K562 (cell line): ENCODE measurements around the gene SLC25A33. TPM values are rescaled to one million over a fixed set of nuclear protein-coding genes. Genes with fewer than 3 reads are reported as not detected.
A peak's percentile ranks its signal among the peaks of the same experiment; 100 is the strongest.

Source experiments
- ASH1L ChIP-seq: fragments of 450-650 bp; IDR thresholded peaks from 2 replicates; pipeline ENCODE4 v1.6.1; 2018; ENCODE audit warnings: borderline replicate concordance, mild to moderate bottlenecking, low read depth; ENCODE audit not compliant: partially characterized antibody
- CREB1 ChIP-seq, 2 experiments: sonication (generic) in 1 of 2; formaldehyde crosslinking in 1 of 2; IDR thresholded peaks; 2 replicates each; pipeline versions ENCODE4 v1.6.1 to v1.8.0; 2012 to 2022; ENCODE audit warnings: inconsistent platforms in 1 of 2, mild to moderate bottlenecking in 1 of 2, missing genetic modification reagents in 1 of 2, moderate library complexity in 1 of 2
- CTBP1 ChIP-seq: fragments of 450-650 bp; IDR thresholded peaks from 2 replicates; pipeline ENCODE4 v1.6.1; 2016; ENCODE audit warnings: borderline replicate concordance
- EP300 ChIP-seq: IDR thresholded peaks from 2 replicates; pipeline ENCODE4 v1.6.1; 2012; ENCODE audit warnings: low read length, improper control_type of control experiment
- EZH2 ChIP-seq: IDR thresholded peaks from 2 replicates; pipeline ENCODE4 v1.6.1; 2012; ENCODE audit warnings: low read depth, mild to moderate bottlenecking, inconsistent platforms, low read length, borderline replicate concordance
- FOS ChIP-seq: IDR thresholded peaks from 3 replicates; pipeline ENCODE4 v1.6.1; 2011; ENCODE audit not compliant: insufficient read length; ENCODE audit errors: extremely low read depth
- GABPA ChIP-seq: fragments of 200-800 bp; sonication (Bioruptor generic); conservative IDR thresholded peaks from 2 replicates; pipeline ENCODE4 v1.6.1; 2016; ENCODE audit warnings: low read depth, missing genetic modification characterization, missing compliant biosample characterization
- GABPB1 ChIP-seq: sonication (generic); formaldehyde crosslinking; IDR thresholded peaks from 2 replicates; pipeline ENCODE4 v1.8.0; 2022; ENCODE audit warnings: mild to moderate bottlenecking, missing genetic modification reagents
- HBP1 ChIP-seq: fragments of 450-650 bp; formaldehyde crosslinking; IDR thresholded peaks from 2 replicates; pipeline ENCODE4 v1.4.0; 2022; ENCODE audit warnings: missing genetic modification characterization
- HDAC1 ChIP-seq, 2 experiments: fragments of 450-650 bp; IDR thresholded peaks; 2 replicates each; pipeline ENCODE4 v1.6.1; 2016 to 2017; ENCODE audit warnings: inconsistent platforms in 1 of 2, mild to moderate bottlenecking in 1 of 2, moderate library complexity in 1 of 2
- NCOA4 ChIP-seq: fragments of 450-650 bp; IDR thresholded peaks from 2 replicates; pipeline ENCODE4 v1.6.1; 2018; ENCODE audit warnings: mild to moderate bottlenecking; ENCODE audit not compliant: partially characterized antibody
- NFYB ChIP-seq: IDR thresholded peaks from 2 replicates; pipeline ENCODE4 v1.6.1; 2011; ENCODE audit warnings: mild to moderate bottlenecking, moderate library complexity; ENCODE audit not compliant: insufficient read length; ENCODE audit errors: extremely low read depth
- NKRF ChIP-seq: fragments of 450-650 bp; IDR thresholded peaks from 2 replicates; pipeline ENCODE4 v1.6.1; 2016; ENCODE audit warnings: borderline replicate concordance
- NR2C1 ChIP-seq, 2 experiments: fragments of 450-650 bp; IDR thresholded peaks; 2 replicates each; pipeline ENCODE4 v1.6.1; 2017; ENCODE audit warnings: mild to moderate bottlenecking in 2 of 2, antibody characterized with exemption in 1 of 2, inconsistent platforms in 1 of 2, missing compliant biosample characterization in 1 of 2, missing genetic modification characterization in 1 of 2
- RBBP5 ChIP-seq: fragments of 200-600 bp; sonication (generic); IDR thresholded peaks from 2 replicates; pipeline ENCODE4 v1.6.1; 2012; ENCODE audit warnings: borderline replicate concordance, mild to moderate bottlenecking, low read length, control low read depth, inconsistent platforms; ENCODE audit not compliant: insufficient read depth, poor library complexity, severe bottlenecking
- TBL1XR1 ChIP-seq, 2 experiments: IDR thresholded peaks; 2 replicates each; pipeline ENCODE4 v1.6.1; 2012; ENCODE audit warnings: improper control_type of control experiment in 2 of 2, low read length in 2 of 2, mild to moderate bottlenecking in 1 of 2
- TFAP4 ChIP-seq: sonication (generic); formaldehyde crosslinking; IDR thresholded peaks from 2 replicates; pipeline ENCODE4 v1.8.0; 2022; ENCODE audit warnings: missing genetic modification reagents, mild to moderate bottlenecking, moderate library complexity, borderline replicate concordance
- TOE1 ChIP-seq, 2 experiments: fragments of 450-650 bp in 1 of 2; sonication (generic) in 1 of 2; formaldehyde crosslinking in 1 of 2; IDR thresholded peaks; 2 replicates each; pipeline versions ENCODE4 v1.7.1 to v1.8.0; 2016 to 2022; ENCODE audit warnings: borderline replicate concordance in 2 of 2, mild to moderate bottlenecking in 2 of 2, antibody characterized with exemption in 1 of 2, inconsistent platforms in 1 of 2, low read depth in 1 of 2, missing genetic modification reagents in 1 of 2, moderate library complexity in 1 of 2
- U2AF1 ChIP-seq: fragments of 200-400 bp; formaldehyde crosslinking; optimal IDR thresholded peaks from 2 replicates; pipeline ENCODE3; 2017; ENCODE audit warnings: mild to moderate bottlenecking, low read depth, low read length, moderate library complexity
- YBX1 ChIP-seq: fragments of 450-650 bp; IDR thresholded peaks from 2 replicates; pipeline ENCODE4 v1.7.1; 2016; ENCODE audit warnings: mild to moderate bottlenecking
- ZFX ChIP-seq: sonication (generic); formaldehyde crosslinking; IDR thresholded peaks from 2 replicates; pipeline ENCODE4 v1.8.0; 2022; ENCODE audit warnings: mild to moderate bottlenecking, missing genetic modification reagents, moderate library complexity
- ZNF3 ChIP-seq: fragments of 250-450 bp; sonication (Bioruptor Pico); IDR thresholded peaks from 2 replicates; pipeline ENCODE4 v1.5.0; 2021; ENCODE audit warnings: mild to moderate bottlenecking, moderate library complexity
- ZNF766 ChIP-seq: fragments of 200-800 bp; sonication (Bioruptor generic); conservative IDR thresholded peaks from 2 replicates; pipeline ENCODE4 v1.6.1; 2016; ENCODE audit warnings: missing genetic modification characterization, missing compliant biosample characterization
- ZZZ3 ChIP-seq: fragments of 450-650 bp; IDR thresholded peaks from 2 replicates; pipeline ENCODE4 v1.6.1; 2016; ENCODE audit warnings: antibody characterized with exemption, mild to moderate bottlenecking, moderate library complexity
- polyA plus RNA-seq, 8 experiments: library from polyadenylated mRNA; depleted of rRNA in 4 of 8; stranded (reverse) in 5 of 8; unstranded in 3 of 8; fragments of >200 nt; fragmentation: Nextera tagmentation in 2 of 8; fragmentation: Illumina TruSeq in 1 of 8; extraction: Ambion mirVana in 2 of 8; extraction: Trizol in 1 of 8; gene quantifications; 2 replicates each; pipeline versions ENCODE4 v1.2.1 to v1.2.3, GENCODE V29; 2011 to 2014; ENCODE audit warnings: inconsistent platforms in 1 of 8, missing spikeins in 1 of 8
- total RNA-seq, 7 experiments: library from RNA; depleted of rRNA in 6 of 7; stranded (reverse); fragments of >200 nt in 6 of 7; fragmentation: Illumina TruSeq in 2 of 7; extraction: Trizol in 2 of 7; gene quantifications; 2 replicates each; pipeline versions ENCODE4 v1.2.1 to v1.2.3, GENCODE V29; 2011 to 2021; ENCODE audit warnings: low replicate concordance in 1 of 7

SLC25A33 gene
- total and polyA plus RNA-seq, 9 of the 15 experiments (the other 6 are each of a cell fraction or from before 2014, with no cell fraction given): 3.2 to 23.5 (median 17.5) TPM

GRCh38 chr1:9588551-9589143, 49.4 kb downstream of the SLC25A33 start, which contains the start of gene TMEM201 (continued):
- TF ChIP-seq GABPB1 (CRISPR knock-in tag): 0 out of 2 replicates have a peak, but pooled peaks have one; percentile 36
- TF ChIP-seq GABPA (tag): peak; percentile 70
- no peak for TF ChIP-seq TFAP4 (CRISPR knock-in tag)
- 0 out of 2 replicates have a peak, but pooled peaks have one; percentile 20 for TF ChIP-seq EP300
- TF ChIP-seq FOS: no peak
- no peak for TF ChIP-seq HDAC1 (IDR thresholded peaks at IDR 0.05)
- TF ChIP-seq NFYB: peak; percentile 34
- TF ChIP-seq YBX1: no peak
- peak; percentile 80 for TF ChIP-seq CTBP1
- no peak for TF ChIP-seq U2AF1
- no peak for TF ChIP-seq ASH1L
- TF ChIP-seq RBBP5: peak; percentile 64
- no peak for TF ChIP-seq NCOA4
- TF ChIP-seq ZNF766: peak; percentile 63; the same call in 1 of the 2 replicates
- no peak for TF ChIP-seq TBL1XR1 (IDR thresholded peaks at IDR 0.05; ENCODE audit: low read length in 2 of 2)
- TF ChIP-seq CREB1 (IDR thresholded peaks at IDR 0.05): peak; percentile 59; the same call in 1 of the 2 replicates
- peak; percentile 68 for TF ChIP-seq CREB1 (CRISPR knock-in tag; IDR thresholded peaks at IDR 0.05)
- no peak for TF ChIP-seq ZNF3 (CRISPR knock-in tag)
- TF ChIP-seq NKRF: no peak
- no peak for TF ChIP-seq TOE1 (IDR thresholded peaks at IDR 0.05; ENCODE audit: borderline replicate concordance)
- no peak for TF ChIP-seq TOE1 (CRISPR knock-in tag; IDR thresholded peaks at IDR 0.05; ENCODE audit: borderline replicate concordance, low read depth)
- TF ChIP-seq NR2C1 (IDR thresholded peaks at IDR 0.05): no peak
- TF ChIP-seq NR2C1 (tag; IDR thresholded peaks at IDR 0.05): no peak
- TF ChIP-seq HBP1: no peak
- TF ChIP-seq ZFX (CRISPR knock-in tag): peak; percentile 68; the same call in 1 of the 2 replicates
- no peak for TF ChIP-seq ZZZ3
- no peak for TF ChIP-seq EZH2
